ENCODE data around the gene CTNNA3.
"Not testable (repeated sequence)": the region's sequence is repeated elsewhere in the genome, so short reads cannot be mapped to it uniquely, and the experiment has no call there.

Gene CTNNA3

DNA sequence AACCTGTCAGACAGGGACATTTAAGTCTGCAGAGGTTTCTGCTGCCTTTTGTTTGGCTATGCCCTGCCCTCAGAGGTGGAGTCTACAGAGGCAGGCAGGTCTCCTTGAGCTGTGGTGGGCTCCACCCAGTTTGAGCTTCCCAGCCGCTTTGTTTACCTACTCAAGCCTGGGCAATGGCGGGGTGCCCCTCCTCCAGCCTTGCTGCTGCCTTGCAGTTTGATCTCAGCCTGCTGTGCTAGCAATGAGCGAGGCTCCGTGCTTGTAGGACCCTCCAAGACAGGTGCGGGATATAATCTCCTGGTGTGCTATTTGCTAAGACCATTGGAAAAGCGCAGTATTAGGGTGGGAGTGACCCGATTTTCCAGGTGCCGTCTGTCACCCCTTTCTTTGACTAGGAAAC, 1360.2 kb downstream of the CTNNA3 start:
- not testable (repeated sequence) for DNase-seq

GRCh38 chr10:66329147-66329546, 1366.8 kb downstream of the CTNNA3 start:
- no peak for DNase-seq

- no peak for DNase-seq
These were observed 1369.1 kb downstream of the CTNNA3 start for GRCh38 chr10:66326876-66327275.

GRCh38 chr10:66322777-66323176, 1373.2 kb downstream of the CTNNA3 start:
- no peak for DNase-seq

DNA sequence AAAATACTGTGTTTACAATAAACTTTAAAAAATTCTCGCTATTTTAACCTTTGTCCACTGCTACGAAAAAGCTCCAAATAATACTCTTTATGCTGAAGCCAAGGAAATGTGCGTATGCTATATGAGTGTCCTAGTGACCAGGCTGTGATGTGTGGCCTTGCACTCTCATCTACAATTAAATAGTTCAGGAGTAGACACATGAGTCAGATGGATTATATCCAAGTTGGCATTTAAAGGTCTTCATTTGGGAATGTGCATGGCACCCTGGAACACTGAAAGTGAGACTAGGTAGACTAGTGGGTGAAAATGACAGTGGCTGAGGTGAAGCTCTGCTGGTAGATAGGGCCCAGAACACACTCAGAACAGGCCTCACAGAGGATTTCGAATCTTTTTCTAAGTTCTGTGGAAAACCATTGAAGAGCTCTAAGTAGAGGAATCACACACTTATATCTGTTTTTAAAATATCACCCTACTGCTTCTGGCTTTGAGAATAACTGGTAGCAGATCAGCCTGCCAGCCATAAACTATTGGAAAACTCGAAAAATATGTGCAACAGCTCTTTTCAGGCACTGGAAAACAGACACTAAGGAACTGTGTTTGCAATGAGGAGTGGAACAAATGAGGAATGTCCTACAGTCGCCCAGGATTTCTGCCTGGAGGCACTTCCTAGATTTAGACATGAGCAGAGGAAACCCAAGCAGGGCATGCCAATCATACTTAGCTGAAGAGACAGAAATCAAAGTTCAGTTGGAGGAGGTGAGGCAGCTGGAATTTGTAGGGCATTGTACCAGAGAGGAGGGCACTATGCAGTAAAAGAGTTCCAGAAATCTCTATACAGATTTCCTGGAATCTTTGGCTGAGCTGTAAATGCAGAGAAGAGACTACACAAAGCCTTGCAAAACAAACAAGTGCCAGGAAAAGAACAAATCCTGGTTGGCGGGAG, 1374.0 kb downstream of the CTNNA3 start:
- no peak for DNase-seq

DNA sequence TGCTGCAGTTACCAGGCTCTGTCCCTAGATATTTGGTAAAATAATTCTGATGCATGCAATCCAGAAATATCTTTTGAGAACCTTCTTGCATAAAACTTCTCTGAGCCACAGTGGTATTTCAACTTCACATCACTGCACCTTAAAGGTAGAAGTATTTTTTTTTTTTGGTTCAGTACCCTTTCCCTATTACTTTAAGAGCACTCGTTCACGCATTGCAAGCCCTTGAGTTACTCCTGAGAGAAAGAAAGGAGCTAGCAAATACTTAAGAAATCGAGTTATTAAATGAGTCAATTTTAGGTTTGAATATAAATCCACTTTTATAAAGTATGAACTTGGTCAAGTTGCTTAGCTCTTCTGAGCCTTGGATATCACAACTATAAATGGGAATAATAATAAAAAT, 1377.2 kb downstream of the CTNNA3 start:
- no peak for DNase-seq

DNA sequence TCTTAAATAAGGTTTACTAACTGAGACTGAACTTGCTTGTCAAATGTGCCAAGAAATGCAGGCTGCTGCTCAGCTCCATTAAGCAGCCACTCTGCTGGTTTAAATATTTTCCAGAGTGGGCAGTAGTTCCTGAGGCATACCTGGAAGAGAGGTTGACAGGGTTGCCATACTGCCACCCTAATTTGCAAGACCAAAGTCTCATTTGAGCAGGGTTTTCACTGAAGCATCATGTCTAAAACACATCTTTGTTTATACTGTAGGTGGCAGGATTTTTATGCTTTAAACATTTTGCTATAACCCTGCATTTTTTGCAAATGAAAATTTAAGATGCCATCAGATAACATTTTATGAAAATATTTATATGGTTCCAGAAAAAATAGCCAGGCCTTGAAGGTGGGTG, 1388.2 kb downstream of the CTNNA3 start:
- no peak for DNase-seq

DNA sequence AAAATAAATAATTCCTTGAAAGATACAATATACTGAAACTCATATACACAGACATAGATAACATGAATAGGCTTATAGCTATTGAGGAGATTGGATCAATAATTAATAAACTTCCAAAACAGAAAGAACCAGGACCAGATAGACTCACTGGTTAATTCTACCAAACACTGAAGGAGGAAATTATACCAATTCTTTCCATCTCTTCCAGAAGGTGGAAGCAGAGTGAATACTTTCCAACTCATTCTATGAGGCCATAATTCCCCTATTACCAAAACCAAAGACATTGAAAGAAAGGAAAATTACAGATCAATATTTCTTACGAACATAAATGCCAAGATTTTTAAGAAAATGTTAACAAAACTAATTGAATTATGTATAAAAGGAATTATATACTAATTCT, 1394.9 kb downstream of the CTNNA3 start:
- DNase-seq = no peak

GRCh38 chr10:66295602-66296001, 1400.4 kb downstream of the CTNNA3 start:
- DNase-seq = no peak

GRCh38 chr10:66294538-66294937, 1401.5 kb downstream of the CTNNA3 start:
- no peak for DNase-seq

- DNase-seq = no peak
These were observed 1403.1 kb downstream of the CTNNA3 start for GRCh38 chr10:66292922-66293321.

GRCh38 chr10:66292456-66292855, 1403.5 kb downstream of the CTNNA3 start:
- DNase-seq = no peak

DNA sequence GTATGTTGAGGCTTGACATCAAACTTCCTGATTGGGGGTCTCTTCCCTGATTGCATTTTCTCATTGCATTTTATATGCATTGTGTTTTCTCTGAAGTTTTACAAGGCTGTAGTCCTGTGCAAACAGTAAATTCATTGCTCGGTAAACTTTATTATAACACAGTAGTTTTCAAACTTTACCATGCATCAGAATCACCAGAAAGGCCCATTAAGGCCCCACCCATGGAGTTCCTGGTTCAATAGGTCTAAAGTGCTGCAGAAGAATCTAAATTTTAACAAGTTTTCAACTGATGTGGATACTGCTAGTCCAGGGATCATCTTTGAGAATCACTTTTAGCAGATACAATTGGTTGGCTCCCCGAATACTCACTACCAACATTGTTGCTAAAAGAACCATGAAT, 1404.9 kb downstream of the CTNNA3 start:
- DNase-seq = no peak

- no peak for DNase-seq
These were observed 1411.4 kb downstream of the CTNNA3 start for GRCh38 chr10:66284621-66285020.

DNA sequence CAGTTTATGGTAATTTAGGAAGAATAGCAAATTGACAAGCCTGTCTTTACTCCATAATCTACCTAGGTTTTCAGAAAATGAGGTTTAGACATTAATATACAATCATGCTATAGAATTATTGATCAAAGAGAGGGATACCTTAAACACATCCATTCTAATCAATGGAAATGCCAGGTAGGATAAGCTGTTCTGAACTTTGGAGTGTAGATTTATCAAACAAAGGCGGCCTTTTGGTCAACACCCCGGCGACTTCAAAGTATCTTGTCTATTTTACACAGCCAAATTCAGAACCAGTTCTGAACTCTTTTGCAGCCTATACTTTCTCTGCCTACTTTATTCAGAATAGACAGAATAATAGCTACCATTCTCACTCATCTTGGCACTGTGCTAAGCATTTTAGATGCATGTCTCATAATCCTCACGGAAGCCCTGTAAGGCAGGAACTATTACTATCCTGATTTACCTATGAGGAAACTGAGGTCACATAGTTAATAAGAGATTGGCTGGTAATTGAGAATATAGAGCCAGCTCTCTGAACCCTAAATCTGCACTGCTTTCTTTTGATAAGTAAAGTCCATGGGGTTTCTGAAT, 1412.0 kb downstream of the CTNNA3 start:
- no peak for DNase-seq

DNA sequence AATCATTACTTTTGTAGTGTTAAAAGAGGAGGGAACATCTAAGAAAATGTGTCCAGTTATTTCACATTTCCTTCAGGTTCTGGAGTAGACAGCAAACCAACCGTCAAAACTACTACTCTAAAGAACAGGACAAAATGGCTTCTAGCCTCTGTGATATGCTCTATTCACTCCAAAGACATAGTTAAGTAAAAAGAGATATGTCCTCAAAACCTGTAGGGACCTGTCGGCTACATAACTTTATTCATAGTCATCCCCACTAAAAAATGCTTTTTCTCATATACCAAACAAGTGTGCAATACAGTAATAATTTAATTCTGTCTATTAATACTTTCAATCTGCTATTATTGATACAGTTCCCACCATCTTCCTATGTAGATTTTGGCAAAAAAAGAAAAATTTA, 1412.9 kb downstream of the CTNNA3 start:
- DNase-seq = no peak

DNA sequence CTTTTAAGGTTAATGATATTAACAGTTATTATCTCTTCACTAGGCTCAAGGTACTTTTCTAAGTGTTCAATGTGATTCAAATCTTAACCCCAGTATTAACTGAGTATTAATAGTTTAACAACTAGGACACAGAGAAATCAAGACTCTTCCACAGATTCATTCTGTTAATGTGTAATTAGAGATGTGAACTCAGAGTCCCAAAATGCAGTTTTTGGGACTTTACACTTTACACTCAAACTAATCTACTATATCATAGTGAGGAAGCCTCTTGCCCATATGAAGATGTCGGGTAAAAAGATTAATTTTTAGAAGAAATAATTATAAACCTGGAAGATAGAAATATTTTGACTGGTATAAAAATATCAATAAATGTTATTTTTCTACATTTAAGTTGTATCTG, 1414.7 kb downstream of the CTNNA3 start:
- DNase-seq = no peak

DNA sequence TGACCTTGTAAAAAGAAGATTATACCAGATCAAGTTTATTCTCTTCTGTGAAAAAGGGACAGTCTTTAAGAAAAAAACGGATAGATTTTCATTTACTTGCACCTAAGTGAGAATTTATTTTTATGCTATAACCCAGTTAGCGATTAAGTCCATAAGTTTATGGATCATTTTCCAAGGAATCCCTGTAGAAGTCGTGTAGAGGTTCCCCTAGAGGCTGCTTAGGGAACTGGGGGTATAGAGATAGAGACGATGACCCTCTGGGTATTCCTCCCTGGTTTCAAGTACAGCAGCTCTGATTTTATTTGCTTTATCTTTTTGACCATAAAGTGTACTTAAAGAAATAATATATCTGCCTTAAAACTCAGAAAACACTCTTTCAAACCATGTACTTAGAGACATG, 1418.5 kb downstream of the CTNNA3 start:
- DNase-seq = no peak

DNA sequence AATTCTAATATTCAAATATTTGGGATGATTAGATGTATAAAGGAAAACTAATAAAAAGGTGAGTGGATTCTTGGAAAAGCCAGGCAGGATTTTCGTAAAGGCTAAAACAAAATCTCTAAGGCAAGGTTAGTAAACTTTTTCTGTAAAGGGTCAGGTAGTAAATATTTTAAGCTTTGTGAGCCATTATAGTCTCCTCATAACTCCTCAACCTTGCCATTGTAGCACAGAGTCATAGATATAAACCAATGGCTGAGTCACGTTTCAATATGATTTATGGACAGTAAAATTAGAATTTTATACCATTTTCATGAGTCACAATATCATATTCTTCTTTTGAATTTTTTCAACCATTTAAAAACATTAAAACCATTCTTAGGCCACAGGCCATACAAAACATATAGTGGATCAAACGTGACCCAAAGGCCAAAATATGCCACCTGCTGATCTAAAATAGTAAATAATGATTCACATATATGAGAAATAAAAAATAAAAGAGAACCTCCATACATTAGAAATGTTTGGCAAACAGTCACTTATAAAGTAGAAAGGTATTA, 1422.0 kb downstream of the CTNNA3 start:
- no peak for DNase-seq

DNA sequence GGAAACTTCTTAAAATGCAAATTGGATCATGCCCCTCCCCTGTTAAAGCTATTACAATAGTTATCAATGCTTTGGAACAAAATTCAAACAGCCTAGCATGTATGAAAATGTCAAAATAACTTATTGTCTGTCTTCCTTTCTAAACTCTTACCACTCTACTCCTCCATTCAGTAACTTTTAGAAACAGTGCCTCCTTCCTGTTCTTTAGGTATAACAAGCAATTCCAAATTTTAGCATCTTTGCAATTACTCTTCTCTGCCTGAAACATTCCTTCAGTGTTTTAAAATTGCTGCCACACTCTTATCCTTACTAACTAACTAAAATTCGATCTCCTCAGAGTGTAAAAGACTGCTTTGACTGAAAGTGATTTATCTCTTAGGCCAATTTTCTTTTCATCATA, 1430.6 kb downstream of the CTNNA3 start:
- DNase-seq = no peak

DNA sequence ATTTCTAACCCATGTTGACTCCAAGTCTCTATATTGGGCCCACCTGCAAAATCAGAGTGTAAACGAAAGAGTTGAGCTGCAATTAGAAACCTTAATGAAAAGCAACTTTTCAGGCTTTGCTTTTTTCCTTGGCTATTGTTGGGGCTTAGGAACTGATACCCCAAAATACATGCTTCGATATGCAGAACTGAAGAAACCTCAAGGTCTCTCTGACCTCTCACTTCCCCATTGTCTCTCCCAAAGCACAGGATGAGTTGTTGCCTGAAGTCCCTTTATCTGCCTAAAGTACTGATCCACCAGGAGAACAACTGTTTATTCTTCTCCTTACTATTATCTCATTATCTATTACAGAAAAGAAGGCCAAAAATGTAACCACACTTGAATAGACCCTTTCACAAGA, 1436.2 kb downstream of the CTNNA3 start:
- DNase-seq = no peak

GRCh38 chr10:66258693-66259092, 1437.3 kb downstream of the CTNNA3 start:
- no peak for DNase-seq

DNA sequence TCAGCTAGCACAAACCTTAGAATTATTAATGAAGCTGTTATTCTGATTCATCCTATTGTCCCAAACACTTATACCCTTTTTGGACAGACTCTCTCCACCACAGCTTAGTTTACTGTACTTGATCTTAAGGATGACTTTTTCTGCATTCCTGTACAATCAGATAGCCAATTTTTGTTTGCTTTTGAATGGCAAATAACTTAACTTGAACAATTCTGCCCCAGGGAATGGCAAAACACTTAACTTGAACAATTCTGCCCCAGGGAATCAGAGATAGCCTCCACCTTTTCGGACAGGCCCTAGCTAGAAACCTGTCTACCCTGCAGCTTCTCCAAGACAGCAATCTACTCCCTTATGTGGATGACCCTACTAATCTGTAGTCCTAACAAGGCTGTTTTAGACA, 1438.2 kb downstream of the CTNNA3 start:
- DNase-seq = no peak

DNA sequence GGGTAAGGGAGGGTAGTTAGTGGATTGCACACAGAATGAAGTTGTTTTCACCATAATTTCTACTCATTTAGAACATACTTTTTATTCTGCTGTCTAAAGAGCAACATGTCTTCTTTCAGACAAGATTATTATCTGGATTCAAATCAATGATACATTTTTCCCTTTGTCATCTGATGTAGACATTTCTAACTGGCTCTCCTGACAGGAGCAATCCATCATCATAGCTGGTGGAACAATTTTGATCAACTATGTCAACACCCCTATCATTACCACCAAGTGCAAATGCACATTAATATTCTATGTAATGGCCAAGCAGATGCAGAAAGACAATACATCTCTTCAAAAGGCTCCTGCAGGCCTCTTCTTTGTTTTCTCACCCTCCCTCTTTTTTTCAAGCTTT, 1443.0 kb downstream of the CTNNA3 start:
- DNase-seq = no peak

Measured in DMS79 (cell line).